ENCODE data around the gene LHX2. TPM values are rescaled to one million over a fixed set of nuclear protein-coding genes. Genes with fewer than 3 reads are reported as not detected.

The LHX2 gene
- total RNA-seq, 1 experiment from 2014 or later: not detected

DNA sequence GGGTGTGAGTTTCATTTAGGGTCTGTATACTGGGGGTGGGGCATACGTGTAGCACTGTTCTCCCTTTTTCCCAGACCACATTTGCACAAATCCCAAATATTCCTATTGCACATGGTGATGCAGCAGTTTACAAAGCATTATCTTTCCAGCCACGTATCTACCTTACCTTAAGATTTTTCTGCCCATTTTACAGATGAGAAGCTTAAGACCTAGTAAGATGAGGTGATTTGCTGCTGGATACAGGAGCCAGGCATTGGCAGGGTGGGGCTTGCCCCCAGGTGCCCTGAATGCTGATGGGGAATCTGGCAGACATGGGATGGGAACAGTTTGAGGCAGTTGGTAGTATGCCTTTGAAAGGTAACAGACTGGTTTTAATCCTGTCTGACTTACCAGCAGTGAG, 12.5 kb downstream of the LHX2 start:
- H3K36me3 Mint-ChIP-seq (ENCODE audit: insufficient read depth, unreplicated experiment): no peaks in the 10 kb centered on the region
- intact Hi-C loops (cut with micrococcal nuclease; ENCODE audit: unreplicated experiment): no loop called here
- H3K27ac Mint-ChIP-seq (ENCODE audit: unreplicated experiment): no peak overlapping the region
- H3K27me3 Mint-ChIP-seq (ENCODE audit: unreplicated experiment): peaks cover 84% of the 10 kb centered on the region
- BruUV-seq (replicated peaks): no TSS peak
- no peak for DNase-seq
- peaks cover 7% of the 10 kb centered on the region for H3K4me1 Mint-ChIP-seq (ENCODE audit: low read depth, unreplicated experiment)
- H3K9me3 Mint-ChIP-seq (ENCODE audit: low read depth, unreplicated experiment): no peaks in the 10 kb centered on the region
- CTCF ChIA-PET: no interaction called here
- TF ChIP-seq, protein P1, sequence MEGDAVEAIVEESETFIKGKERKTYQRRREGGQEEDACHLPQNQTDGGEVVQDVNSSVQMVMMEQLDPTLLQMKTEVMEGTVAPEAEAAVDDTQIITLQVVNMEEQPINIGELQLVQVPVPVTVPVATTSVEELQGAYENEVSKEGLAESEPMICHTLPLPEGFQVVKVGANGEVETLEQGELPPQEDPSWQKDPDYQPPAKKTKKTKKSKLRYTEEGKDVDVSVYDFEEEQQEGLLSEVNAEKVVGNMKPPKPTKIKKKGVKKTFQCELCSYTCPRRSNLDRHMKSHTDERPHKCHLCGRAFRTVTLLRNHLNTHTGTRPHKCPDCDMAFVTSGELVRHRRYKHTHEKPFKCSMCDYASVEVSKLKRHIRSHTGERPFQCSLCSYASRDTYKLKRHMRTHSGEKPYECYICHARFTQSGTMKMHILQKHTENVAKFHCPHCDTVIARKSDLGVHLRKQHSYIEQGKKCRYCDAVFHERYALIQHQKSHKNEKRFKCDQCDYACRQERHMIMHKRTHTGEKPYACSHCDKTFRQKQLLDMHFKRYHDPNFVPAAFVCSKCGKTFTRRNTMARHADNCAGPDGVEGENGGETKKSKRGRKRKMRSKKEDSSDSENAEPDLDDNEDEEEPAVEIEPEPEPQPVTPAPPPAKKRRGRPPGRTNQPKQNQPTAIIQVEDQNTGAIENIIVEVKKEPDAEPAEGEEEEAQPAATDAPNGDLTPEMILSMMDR (IDR thresholded peaks at IDR 0.05; ENCODE audit: unreplicated experiment): no peak
- no peak overlapping the region for H3K4me3 Mint-ChIP-seq (ENCODE audit: low read depth, unreplicated experiment)

DNA sequence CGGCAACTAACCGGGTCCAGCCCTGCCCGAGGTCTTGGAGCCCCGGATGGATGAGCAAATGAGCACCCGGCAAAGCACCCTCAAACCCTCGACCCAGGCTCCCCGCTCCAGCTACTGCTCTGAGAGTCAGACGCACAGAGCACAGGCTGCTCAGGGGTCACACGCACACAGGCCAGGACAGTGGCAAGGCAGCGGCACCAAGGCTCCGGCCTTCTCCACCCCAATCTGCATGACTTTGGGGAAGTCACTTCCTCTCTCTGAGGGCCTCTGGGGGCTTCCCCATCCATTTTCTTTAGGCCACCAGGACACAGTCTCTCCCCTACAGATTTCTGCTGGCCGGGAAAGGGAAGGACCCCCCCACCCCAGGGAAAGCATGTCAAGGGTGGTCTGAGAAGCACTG, 18.0 kb downstream of the LHX2 start:
- H3K36me3 Mint-ChIP-seq (ENCODE audit: insufficient read depth, unreplicated experiment): peaks cover 6% of the 10 kb centered on the region
- H3K4me3 Mint-ChIP-seq (ENCODE audit: low read depth, unreplicated experiment): no peak overlapping the region
- H3K27ac Mint-ChIP-seq (ENCODE audit: unreplicated experiment): no peak overlapping the region
- no peak for DNase-seq
- no peaks in the 10 kb centered on the region for H3K9me3 Mint-ChIP-seq (ENCODE audit: low read depth, unreplicated experiment)
- CTCF ChIA-PET: no interaction called here
- peaks cover 71% of the 10 kb centered on the region for H3K27me3 Mint-ChIP-seq (ENCODE audit: unreplicated experiment)
- intact Hi-C loops (cut with micrococcal nuclease; ENCODE audit: unreplicated experiment): no loop called here
- no TSS peak for BruUV-seq (replicated peaks)
- H3K4me1 Mint-ChIP-seq (ENCODE audit: low read depth, unreplicated experiment): no peaks in the 10 kb centered on the region
- TF ChIP-seq, protein P1 (IDR thresholded peaks at IDR 0.05; ENCODE audit: unreplicated experiment): no peak

DNA sequence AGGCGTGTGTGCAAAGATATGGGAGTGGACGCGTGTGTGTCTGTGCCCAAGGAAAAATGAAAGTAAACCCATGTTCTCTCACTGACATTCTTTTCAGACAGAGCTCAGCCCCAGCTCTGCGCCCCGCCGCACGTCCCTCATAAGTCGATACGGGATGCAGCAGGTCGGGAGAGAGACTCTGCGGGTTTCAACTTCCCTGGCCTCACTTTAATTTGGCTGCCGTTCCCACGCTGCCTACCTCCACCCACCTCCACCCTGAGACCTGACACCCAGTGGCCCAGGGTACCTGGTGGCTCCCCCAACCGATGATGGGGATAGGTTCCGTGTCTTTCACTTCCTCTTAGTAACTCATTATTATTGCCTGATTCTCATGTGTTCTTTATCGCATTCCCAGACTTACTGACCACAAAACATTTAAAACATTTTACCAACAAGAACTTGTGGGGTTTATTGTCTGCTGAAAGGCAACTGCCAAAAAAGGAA, 19.4 kb downstream of the LHX2 start:
- Mint-ChIP-seq H3K4me3 (ENCODE audit: low read depth, unreplicated experiment) (peak overlapping the region; percentile 69), H3K27me3 (ENCODE audit: unreplicated experiment) (peaks cover 71% of the 10 kb centered on the region), H3K4me1 (ENCODE audit: low read depth, unreplicated experiment) (no peaks in the 10 kb centered on the region), H3K36me3 (ENCODE audit: insufficient read depth, unreplicated experiment) (peaks cover 6% of the 10 kb centered on the region), H3K9me3 (ENCODE audit: low read depth, unreplicated experiment) (no peaks in the 10 kb centered on the region), H3K27ac (ENCODE audit: unreplicated experiment) (peak overlapping the region; percentile 37)
- BruUV-seq (replicated peaks): no TSS peak
- intact Hi-C loops (cut with micrococcal nuclease; ENCODE audit: unreplicated experiment): no loop called here
- CTCF ChIA-PET: no interaction called here
- DNase-seq: no peak
- TF ChIP-seq, protein P1 (IDR thresholded peaks at IDR 0.05; ENCODE audit: unreplicated experiment): no peak

DNA sequence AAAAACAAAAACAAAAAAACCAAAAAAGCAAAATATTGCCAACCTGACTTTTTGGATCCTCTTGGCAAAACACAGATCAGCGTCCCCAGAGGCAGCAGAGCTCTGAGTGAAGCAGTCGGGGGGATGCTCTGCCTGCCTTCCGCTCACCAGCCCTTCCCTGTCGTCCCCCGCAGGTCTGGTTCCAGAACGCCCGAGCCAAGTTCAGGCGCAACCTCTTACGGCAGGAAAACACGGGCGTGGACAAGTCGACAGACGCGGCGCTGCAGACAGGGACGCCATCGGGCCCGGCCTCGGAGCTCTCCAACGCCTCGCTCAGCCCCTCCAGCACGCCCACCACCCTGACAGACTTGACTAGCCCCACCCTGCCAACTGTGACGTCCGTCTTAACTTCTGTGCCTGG, 20.7 kb downstream of the LHX2 start:
- CTCF ChIA-PET: no interaction called here
- Mint-ChIP-seq H3K4me3 (ENCODE audit: low read depth, unreplicated experiment) (no peak overlapping the region), H3K36me3 (ENCODE audit: insufficient read depth, unreplicated experiment) (peaks cover 6% of the 10 kb centered on the region), H3K27ac (ENCODE audit: unreplicated experiment) (no peak overlapping the region), H3K9me3 (ENCODE audit: low read depth, unreplicated experiment) (no peaks in the 10 kb centered on the region), H3K27me3 (ENCODE audit: unreplicated experiment) (peaks cover 80% of the 10 kb centered on the region), H3K4me1 (ENCODE audit: low read depth, unreplicated experiment) (no peaks in the 10 kb centered on the region)
- TF ChIP-seq, protein P1 (IDR thresholded peaks at IDR 0.05; ENCODE audit: unreplicated experiment): no peak
- DNase-seq: no peak
- no TSS peak for BruUV-seq (replicated peaks)
- intact Hi-C loops (cut with micrococcal nuclease; ENCODE audit: unreplicated experiment): no loop called here
